Fibroblast of villous mesenchyme (primary cell): ENCODE results near the gene MCF2L. TPM values are rescaled to one million over a fixed set of nuclear protein-coding genes. Genes with fewer than 3 reads are reported as not detected.
"Not testable (repeated sequence)": the region's sequence is repeated elsewhere in the genome, so short reads cannot be mapped to it uniquely, and the experiment has no call there.

ENCODE experiments used
- DNase-seq: peaks from one replicate; pipeline ENCODE4 v3.0.0-alpha.2; 2010; ENCODE audit warnings: low read depth
- H3K4me3 ChIP-seq: 2 replicates; pipeline ENCODE4 v1.5.1; 2011; ENCODE audit warnings: low read depth, mild to moderate bottlenecking, low read length
- CTCF ChIP-seq: IDR thresholded peaks from 2 replicates; pipeline ENCODE4 v1.5.1; 2012; ENCODE audit warnings: low read depth, mild to moderate bottlenecking, low read length; ENCODE audit not compliant: insufficient read depth
- total RNA-seq: library from RNA; depleted of rRNA; stranded (reverse); fragments of >200 nt; gene quantifications from 2 replicates; pipeline ENCODE4 v1.2.3, GENCODE V29; 2012

Gene MCF2L
- total RNA-seq, 1 donor = under 0.01 TPM

GRCh38 chr13:113029487-113030258 is 60.7 kb downstream of the MCF2L start:
- peak; percentile 3 for DNase-seq
- TF ChIP-seq CTCF = peak; percentile 85
- H3K4me3 ChIP-seq = no peak overlapping the region

DNA sequence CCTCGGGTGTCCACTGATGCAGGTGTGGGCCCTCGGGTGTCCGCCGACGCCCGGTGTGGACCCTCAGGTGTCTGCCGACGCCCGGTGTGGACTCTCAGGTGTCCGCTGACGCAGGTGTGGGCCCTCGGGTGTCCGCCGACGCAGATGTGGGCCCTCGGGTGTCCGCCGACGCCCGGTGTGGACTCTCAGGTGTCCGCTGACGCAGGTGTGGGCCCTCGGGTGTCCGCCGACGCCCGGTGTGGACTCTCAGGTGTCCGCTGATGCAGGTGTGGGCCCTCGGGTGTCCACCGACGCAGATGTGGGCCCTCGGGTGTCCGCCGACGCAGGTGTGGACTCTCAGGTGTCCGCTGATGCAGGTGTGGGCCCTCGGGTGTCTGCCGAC is 61.2 kb downstream of the MCF2L start:
- DNase-seq, H3K4me3 ChIP-seq: not testable (repeated sequence)

- no peak for TF ChIP-seq CTCF
- H3K4me3 ChIP-seq = no peak overlapping the region
- DNase-seq = no peak
These were observed 62.5 kb downstream of the MCF2L start for GRCh38 chr13:113031465-113031864.

- TF ChIP-seq CTCF = no peak
- no peak overlapping the region for H3K4me3 ChIP-seq
- no peak for DNase-seq
These were observed 63.3 kb downstream of the MCF2L start for GRCh38 chr13:113032291-113032690.

- no peak for TF ChIP-seq CTCF
- no peak for DNase-seq
These were observed 64.2 kb downstream of the MCF2L start for GRCh38 chr13:113033054-113033850.

GRCh38 chr13:113034451-113035212 is 65.6 kb downstream of the MCF2L start:
- H3K4me3 ChIP-seq = no peak overlapping the region
- peak; percentile 61 for DNase-seq
- TF ChIP-seq CTCF = peak; percentile 77

More at GRCh38 chr13:113033054-113033850, 64.2 kb downstream of the MCF2L start:
- no peak overlapping the region for H3K4me3 ChIP-seq

DNA sequence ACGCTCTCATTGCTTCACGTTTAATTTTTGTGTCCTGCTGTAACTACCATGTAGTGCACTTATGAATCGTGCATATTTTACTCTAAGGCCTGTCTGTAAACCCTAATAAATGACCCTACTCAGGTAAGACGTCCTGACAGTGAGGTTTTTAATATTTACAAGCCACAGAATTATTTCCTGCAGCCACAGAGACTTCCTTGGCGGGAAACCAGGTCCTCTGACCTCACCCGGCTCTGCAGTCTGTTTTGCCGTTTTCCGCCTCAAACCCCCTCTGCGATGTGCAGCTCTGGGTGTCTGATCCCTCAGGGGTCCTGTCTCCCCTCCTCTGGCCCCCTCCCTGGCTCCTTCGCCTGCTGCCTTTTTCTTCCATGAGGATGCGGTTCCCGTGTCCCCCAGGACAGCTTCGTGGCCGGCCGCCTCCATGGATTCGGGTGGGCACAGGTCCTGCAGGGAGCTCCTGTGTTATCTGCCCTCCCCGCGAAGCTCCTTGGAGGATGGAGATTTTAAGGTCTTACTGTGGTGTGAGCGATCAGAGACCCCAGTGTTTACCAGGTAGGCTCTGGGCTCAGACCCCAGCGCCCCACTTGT is 66.3 kb downstream of the MCF2L start:
- no peak for TF ChIP-seq CTCF
- DNase-seq = no peak
- H3K4me3 ChIP-seq = no peak overlapping the region
